Fibroblast of mammary gland (primary cell): Measurements from ENCODE around the gene TSPAN15.
A peak's percentile ranks its signal among the peaks of the same experiment; 100 is the strongest.

Experiments used
- DNase-seq: peaks from one replicate; pipeline ENCODE4 v3.0.0-alpha.2; 2010; ENCODE audit warnings: low read depth
- H3K4me3 ChIP-seq: 2 replicates; pipeline ENCODE4 v1.5.1; 2011; ENCODE audit warnings: low read depth, mild to moderate bottlenecking, low read length, moderate library complexity; ENCODE audit not compliant: control insufficient read depth
- TF ChIP-seq, protein P1 (sequence below): conservative IDR thresholded peaks from 2 replicates; pipeline ENCODE4 v1.5.1; 2011; ENCODE audit warnings: low read depth, low read length, inconsistent platforms; ENCODE audit not compliant: control insufficient read depth, insufficient read depth

TSPAN15 gene

DNA sequence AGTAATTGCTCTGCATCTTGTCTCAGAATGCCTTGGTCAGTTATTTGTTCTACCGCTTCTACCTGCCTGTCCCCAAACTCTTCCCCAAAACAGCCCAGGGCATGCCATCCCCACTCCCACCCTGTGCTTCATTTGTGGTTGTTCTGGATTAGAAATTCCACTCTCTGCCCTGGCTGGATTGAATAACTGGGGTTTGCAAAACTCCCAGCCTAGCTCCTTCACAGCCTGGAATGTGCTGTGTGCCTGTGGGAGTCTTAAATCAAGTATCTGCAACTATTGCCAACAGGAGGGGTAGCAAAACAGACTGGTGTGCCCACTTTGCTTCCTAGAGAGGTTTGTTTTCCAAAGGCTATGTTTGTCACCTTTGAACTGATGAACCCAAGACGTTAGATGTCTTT is 24.2 kb downstream of the TSPAN15 start:
- TF ChIP-seq, protein P1, sequence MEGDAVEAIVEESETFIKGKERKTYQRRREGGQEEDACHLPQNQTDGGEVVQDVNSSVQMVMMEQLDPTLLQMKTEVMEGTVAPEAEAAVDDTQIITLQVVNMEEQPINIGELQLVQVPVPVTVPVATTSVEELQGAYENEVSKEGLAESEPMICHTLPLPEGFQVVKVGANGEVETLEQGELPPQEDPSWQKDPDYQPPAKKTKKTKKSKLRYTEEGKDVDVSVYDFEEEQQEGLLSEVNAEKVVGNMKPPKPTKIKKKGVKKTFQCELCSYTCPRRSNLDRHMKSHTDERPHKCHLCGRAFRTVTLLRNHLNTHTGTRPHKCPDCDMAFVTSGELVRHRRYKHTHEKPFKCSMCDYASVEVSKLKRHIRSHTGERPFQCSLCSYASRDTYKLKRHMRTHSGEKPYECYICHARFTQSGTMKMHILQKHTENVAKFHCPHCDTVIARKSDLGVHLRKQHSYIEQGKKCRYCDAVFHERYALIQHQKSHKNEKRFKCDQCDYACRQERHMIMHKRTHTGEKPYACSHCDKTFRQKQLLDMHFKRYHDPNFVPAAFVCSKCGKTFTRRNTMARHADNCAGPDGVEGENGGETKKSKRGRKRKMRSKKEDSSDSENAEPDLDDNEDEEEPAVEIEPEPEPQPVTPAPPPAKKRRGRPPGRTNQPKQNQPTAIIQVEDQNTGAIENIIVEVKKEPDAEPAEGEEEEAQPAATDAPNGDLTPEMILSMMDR, result no peak
- peak; percentile 46 for DNase-seq
- no peak overlapping the region for H3K4me3 ChIP-seq

DNA sequence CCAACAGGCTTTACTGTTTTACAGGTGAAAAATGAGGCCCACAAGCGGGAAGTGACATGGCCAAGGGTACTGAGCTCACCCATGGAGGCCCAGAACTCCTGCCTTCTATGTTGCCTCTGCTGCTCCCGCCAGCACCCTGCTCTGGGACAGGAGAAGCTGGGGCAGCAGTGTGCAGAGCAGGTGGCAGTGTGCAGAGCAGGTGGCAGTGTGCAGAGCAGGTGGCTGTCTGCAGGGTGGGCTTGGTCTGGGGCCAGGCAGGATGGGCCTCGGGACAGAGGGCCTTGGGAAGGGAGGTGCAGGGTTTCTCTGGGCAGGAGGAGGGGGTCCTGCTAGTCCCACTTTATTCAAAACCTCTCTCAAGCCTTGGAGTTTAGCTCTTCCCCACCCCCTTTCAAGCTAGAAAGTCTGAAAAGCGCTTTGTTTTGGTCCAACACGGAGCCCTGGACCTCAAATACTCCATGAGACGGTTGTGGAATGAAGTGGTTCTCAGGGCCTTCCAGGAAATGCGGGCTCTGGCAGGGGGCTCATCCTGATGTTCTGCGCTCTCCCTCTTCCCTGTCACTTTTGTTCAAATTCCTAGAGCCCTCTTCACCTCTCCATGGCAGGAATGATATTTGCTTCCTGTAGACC is 26.8 kb downstream of the TSPAN15 start:
- no peak overlapping the region for H3K4me3 ChIP-seq
- TF ChIP-seq, protein P1, result no peak
- DNase-seq, result no peak

DNA sequence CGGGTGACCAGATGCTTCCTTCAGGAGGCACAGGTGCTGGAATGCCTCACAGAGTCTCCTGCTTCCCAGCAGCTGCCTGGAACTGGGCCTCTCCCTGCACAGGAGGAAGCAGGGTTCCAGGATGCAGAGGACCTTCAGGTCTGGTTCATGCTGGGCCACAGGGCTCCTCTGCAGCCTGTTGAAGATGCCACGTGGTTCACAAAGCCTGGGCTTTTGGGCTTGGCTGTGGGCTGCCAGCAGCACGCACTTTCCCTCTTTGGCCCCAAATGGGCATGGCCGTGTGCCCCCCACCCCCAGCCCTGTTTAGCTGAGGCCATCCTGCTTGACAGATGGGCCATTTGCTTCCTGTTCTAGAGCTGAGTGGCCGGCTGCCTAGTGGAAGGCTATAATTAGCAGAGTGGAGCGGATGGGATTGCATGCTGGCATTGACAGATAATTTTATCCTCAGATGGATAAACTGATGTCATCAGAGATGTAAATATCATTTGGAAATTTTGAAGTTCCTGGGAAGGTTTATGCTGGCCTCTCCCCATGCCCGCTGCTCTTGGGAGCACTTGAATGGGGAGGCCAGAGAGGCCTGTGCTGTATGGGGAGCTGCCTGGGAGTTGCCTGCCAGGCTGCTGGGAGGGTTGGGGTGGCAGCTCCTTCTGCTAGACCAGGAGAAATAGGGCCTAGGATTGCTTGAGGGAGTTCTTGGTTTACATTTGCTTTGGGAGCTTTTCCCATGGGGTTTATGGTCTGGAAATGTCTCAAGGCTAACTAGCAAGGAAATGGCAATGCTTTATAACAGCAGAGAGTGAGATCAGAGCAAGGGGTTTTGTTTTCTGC is 28.2 kb downstream of the TSPAN15 start:
- no peak overlapping the region for H3K4me3 ChIP-seq
- DNase-seq, result peak; percentile 51
- TF ChIP-seq, protein P1, result no peak

DNA sequence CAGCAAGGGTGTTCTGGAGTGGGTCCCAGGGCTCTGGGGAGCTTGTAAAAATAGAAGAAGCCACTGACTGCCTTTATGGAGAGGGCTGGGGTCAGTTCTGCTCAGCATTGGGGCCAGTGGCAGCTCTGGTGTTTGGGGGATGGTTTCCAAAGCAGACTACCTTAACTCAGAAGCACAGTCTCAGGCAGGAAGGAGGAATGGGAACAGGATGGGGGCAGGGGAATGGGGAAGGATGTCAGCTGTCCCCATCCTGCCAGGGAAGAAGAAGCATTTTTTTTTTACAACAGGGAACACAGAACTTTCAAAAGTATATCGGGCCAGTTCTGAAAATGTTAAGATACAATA is 28.8 kb downstream of the TSPAN15 start:
- no peak for DNase-seq
- TF ChIP-seq, protein P1, result no peak
- H3K4me3 ChIP-seq, result no peak overlapping the region

DNA sequence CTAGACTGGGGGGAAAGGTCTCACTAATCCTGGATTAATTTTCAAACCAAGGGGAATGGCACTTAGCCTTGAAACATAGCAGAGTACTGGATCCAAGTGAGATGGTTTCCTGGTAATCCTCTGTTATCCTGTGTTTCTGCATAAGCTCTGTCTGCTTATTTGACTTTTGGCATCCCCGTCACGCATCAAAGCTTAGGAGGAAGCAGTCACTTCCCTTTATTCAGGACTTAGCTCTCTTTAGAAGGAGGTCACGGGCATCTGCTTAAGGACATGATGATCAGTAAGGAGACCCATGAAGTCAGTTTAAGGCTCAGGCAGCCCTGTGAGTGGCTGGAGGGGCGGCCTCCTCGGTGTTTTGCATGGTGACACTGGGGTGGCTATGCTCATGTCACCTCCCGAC is 30.0 kb downstream of the TSPAN15 start:
- DNase-seq, result no peak
- TF ChIP-seq, protein P1, result no peak

DNA sequence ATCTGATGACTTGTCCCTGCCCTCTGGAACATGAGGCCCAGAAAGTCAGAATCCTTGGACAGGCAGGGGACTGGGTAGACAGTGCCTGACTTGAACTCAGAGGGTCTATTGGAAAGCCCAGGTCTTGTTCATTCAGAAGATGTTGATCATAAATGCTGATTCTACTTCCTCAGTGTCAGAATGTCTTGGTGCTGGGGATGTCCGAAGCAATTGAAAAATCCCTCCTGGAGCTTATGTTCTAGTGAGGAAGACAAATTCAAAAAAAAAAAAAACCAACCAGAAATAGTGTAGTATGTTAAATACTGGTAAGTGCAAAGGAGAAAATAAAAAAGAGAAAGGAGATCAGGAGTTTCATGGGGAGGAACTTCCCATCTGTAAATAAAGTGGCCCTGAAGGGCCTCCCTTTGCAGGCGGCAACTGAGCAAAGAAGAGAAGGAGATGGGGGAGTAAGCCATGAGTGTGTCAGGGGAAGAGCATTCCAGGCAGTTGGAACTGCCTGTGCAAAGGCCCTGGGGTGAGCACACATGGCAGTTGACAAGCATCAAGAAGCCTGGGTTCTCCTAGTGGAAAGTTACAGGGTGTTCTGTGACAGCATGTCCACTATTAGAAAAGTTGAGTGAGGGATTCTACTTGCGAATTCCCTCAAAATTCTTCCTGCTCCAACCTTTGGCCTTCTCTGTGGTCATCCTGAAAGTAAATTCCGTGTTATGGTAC is 30.7 kb downstream of the TSPAN15 start:
- no peak overlapping the region for H3K4me3 ChIP-seq
- no peak for DNase-seq
- TF ChIP-seq, protein P1, result no peak

More for the DNA sequence above, 30.0 kb downstream of the TSPAN15 start:
- no peak overlapping the region for H3K4me3 ChIP-seq
